HFF-Myc (cell line): Measurements from ENCODE around the gene PEX19.
"Not testable (repeated sequence)": the region's sequence is repeated elsewhere in the genome, so short reads cannot be mapped to it uniquely, and the experiment has no call there.

ENCODE experiments used
- DNase-seq: peaks from one replicate; pipeline ENCODE4 v3.0.0-alpha.2; 2011; ENCODE audit warnings: low read depth; ENCODE audit errors: extremely low read depth
- H3K4me3 ChIP-seq: replicated peaks from 2 replicates; pipeline ENCODE4 v1.5.1; 2011; ENCODE audit warnings: low read depth, mild to moderate bottlenecking, control low read depth, low read length
- CTCF ChIP-seq: IDR thresholded peaks from 2 replicates; pipeline ENCODE4 v1.5.1; 2012; ENCODE audit warnings: mild to moderate bottlenecking, low read depth, low read length, control low read depth; ENCODE audit errors: missing control alignments

Gene PEX19

DNA sequence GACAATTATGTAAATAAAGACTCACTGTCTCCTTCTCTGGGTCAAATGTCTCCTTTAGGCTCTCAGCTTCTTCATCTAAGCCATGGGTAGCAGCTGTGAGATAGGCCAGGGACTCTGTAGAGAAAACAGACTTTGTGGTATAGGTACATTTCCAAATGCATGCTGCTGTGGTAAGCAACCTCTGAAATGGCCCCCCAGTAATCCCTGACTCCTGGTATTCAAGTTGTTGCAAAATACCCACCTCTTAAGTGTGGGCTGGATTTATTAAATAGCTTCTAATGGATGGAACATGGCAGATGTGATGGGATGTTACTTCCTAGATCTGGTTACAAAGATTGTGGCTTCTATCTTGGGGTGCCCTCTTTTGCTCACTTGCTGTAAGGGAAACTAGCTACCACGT, 11.1 kb upstream of the PEX19 start:
- DNase-seq: no peak
- H3K4me3 ChIP-seq: no peak overlapping the region

DNA sequence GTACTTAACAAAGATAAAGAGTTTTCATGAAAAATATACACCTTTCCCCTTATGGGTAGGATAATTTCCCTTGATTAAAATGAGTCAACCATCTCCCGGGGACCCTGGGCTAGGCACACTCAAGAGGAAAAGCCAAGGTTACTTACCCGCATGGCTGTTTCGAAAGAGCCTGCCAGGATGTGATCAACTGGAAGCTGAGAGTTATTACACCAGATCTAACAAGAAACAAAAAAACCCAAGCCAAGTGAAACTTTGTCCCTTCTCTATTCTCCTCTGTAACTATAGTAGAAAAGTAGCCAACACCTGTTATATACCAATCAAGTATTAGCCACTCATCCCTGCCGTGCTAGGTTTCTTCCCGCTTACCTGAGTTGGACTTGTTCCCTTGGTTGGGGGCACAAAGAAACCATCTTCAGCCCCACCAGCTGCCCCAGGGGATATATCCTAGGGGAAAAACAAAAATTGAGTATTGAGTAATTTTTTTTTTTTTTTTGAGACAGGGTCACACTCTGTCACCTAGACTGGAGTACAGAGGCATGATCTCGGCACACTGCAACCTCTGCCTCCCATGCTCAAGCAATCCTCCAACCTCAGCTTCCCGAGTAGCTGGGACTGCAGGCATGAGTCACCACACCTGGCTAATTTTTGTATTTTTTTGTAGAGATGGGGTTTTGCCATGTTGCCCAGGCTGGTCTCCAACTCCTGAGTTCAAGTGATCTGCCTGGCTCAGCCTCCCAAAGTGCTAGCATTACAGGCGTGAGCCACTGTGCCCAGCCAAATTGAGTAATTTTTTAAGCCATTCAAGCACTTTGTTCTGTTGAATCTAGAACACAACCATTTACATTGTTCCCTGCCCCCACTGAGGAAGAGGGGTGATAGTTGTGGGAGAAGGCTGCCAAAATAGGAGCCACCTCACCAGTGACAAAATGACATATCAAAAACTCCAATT, 8.4 kb upstream of the PEX19 start:
- no peak for DNase-seq
- no peak overlapping the region for H3K4me3 ChIP-seq
- no peak for TF ChIP-seq CTCF

More for the DNA sequence above, 11.1 kb upstream of the PEX19 start:
- TF ChIP-seq CTCF: no peak

GRCh38 chr1:160291248-160292220, 6.6 kb upstream of the PEX19 start:
- no peak overlapping the region for H3K4me3 ChIP-seq
- peak; percentile 79 for TF ChIP-seq CTCF
- peak; percentile 38 for DNase-seq

DNA sequence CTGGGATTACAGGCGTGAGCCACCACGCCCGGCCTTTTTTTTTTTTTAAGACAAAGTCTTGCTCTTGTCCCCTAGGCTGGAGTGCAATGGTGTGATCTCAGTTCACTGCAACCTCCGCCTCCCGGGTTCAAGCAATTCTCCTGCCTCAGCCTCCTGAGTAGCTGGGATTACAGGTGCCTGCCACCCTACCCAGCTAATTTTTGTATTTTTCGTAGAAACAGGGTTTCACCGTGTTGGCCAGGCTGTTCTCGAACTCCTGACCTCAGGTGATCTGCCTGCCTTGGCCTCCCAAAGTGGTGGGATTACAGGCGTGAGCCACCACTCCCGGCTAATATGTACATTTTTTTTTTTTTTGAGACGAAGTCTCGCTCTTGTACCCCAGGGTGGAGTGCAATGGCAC, 2.8 kb upstream of the PEX19 start:
- not testable (repeated sequence) for DNase-seq, H3K4me3 ChIP-seq

GRCh38 chr1:160285506-160285905, 573 bp upstream of the PEX19 start:
- no peak for TF ChIP-seq CTCF
- DNase-seq: no peak
- peak overlapping the region; percentile 91 for H3K4me3 ChIP-seq

GRCh38 chr1:160284220-160284781, 632 bp downstream of the PEX19 start:
- DNase-seq: no peak
- peak overlapping the region; percentile 91 for H3K4me3 ChIP-seq
- no peak for TF ChIP-seq CTCF
